Measurements from ENCODE around the gene DCLK1.

- TF ChIP-seq POLR2A (IDR thresholded peaks at IDR 0.05) (no peak), CTCF (IDR thresholded peaks at IDR 0.05) (no peak)
Observed at GRCh38 chr13:35908226-35908625, 223.0 kb downstream of the DCLK1 start.

Data from adrenal gland (tissue), 5 donors.